ENCODE results near the gene ZNF682. TPM values are rescaled to one million over a fixed set of nuclear protein-coding genes. Genes with fewer than 3 reads are reported as not detected.

The ZNF682 gene
- total RNA-seq, 1 experiment from 2014 or later = 23.0 TPM

- H2BK120ac ChIP-seq (ENCODE audit: low read depth, low read length, poor library complexity, severe bottlenecking) = no peak overlapping the region
- TF ChIP-seq CTCF (conservative IDR thresholded peaks at IDR 0.05) = no peak
- no peaks in the 10 kb centered on the region for H3K79me2 ChIP-seq (ENCODE audit: insufficient read depth, low read length)
- no peaks in the 10 kb centered on the region for H3K27me3 Mint-ChIP-seq (ENCODE audit: low read depth)
- no peak overlapping the region for H3K23ac ChIP-seq (ENCODE audit: insufficient read length, low read depth, low read length)
- no peak overlapping the region for H2BK15ac ChIP-seq (ENCODE audit: low read depth, low read length)
- no peaks in the 10 kb centered on the region for H4K20me1 ChIP-seq (ENCODE audit: control insufficient read depth, insufficient read depth, insufficient read length)
- H3K4me2 ChIP-seq (ENCODE audit: insufficient read depth, insufficient read length, low read length) = no peak overlapping the region
- H3K27ac ChIP-seq (ENCODE audit: insufficient read length, low read depth, low read length) = no peak overlapping the region
- H3K9me3 ChIP-seq (ENCODE audit: control insufficient read depth, low read depth, low read length) = no peaks in the 10 kb centered on the region
- no peak overlapping the region for H2BK5ac ChIP-seq (ENCODE audit: insufficient read length, low read length)
- H3K4me1 Mint-ChIP-seq = no peaks in the 10 kb centered on the region
- no peaks in the 10 kb centered on the region for H3K4me1 ChIP-seq (ENCODE audit: insufficient read depth, low read length)
- DNase-seq = no peak
- H3K27me3 ChIP-seq (ENCODE audit: insufficient read depth, low read length) = no peaks in the 10 kb centered on the region
- H3K23me2 ChIP-seq (ENCODE audit: insufficient read length, low read depth, low read length, poor library complexity, severe bottlenecking) = no peaks in the 10 kb centered on the region
- no peak overlapping the region for H3K14ac ChIP-seq (ENCODE audit: insufficient read depth, low read length)
- H2AK5ac ChIP-seq (ENCODE audit: insufficient read length, low read length) = no peak overlapping the region
- H2AFZ ChIP-seq (ENCODE audit: low read length) = no peak overlapping the region
- no peak overlapping the region for H4K5ac ChIP-seq (ENCODE audit: insufficient read length, low read depth, low read length)
- no peak overlapping the region for H3K9ac ChIP-seq (ENCODE audit: extremely low read depth, insufficient read length, low read length)
- no peak overlapping the region for H3K56ac ChIP-seq (ENCODE audit: insufficient read length, low read depth, low read length)
- H4K8ac ChIP-seq (replicated peaks; ENCODE audit: insufficient read length, low read depth, low read length) = no peak overlapping the region
- H3K4ac ChIP-seq (ENCODE audit: low read depth, low read length) = no peak overlapping the region
- peaks cover 0 to 8% of the 10 kb centered on the region in 2 experiments; a peak in 3 of 5 replicates for H3K9me3 Mint-ChIP-seq
- H3K79me1 ChIP-seq (ENCODE audit: insufficient read depth, low read depth, low read length, poor library complexity, severe bottlenecking) = no peaks in the 10 kb centered on the region
- H3K4me3 Mint-ChIP-seq = no peak overlapping the region
- H2BK20ac ChIP-seq (ENCODE audit: low read depth, low read length, poor library complexity, severe bottlenecking) = no peak overlapping the region
- H3K18ac ChIP-seq (ENCODE audit: insufficient read length, low read depth, low read length) = no peak overlapping the region
- no peak overlapping the region for H3T11ph ChIP-seq (ENCODE audit: low read length)
- H3K36me3 Mint-ChIP-seq (ENCODE audit: insufficient read depth in 1 of 3, low read depth in 3 of 3) = peaks cover 42 to 70% (median 69%) of the 10 kb centered on the region in 3 experiments
- no CpG with 5 or more reads among the region's 6 CpGs for WGBS (ENCODE audit: extremely low coverage, insufficient read length, low lambda C conversion rate)
- no peak overlapping the region for H2BK12ac ChIP-seq (ENCODE audit: insufficient read length, low read depth, low read length)
- H4K91ac ChIP-seq (ENCODE audit: insufficient read length, low read depth, low read length) = no peak overlapping the region
- H3K27ac Mint-ChIP-seq = no peak overlapping the region
Measured at GRCh38 chr19:20028611-20029010, 10.7 kb downstream of the ZNF682 start.

Data from H9 (cell line).